RWPE2 (cell line): ENCODE results near the gene GRAMD1B.
A peak's percentile ranks its signal among the peaks of the same experiment; 100 is the strongest.

Experiments
- ATAC-seq: fragments of 200-7000 bp; cut with Tn5 transposase; 3 replicates; pipeline ENCODE4 v1.9.1; 2021; ENCODE audit warnings: low read depth
- DNase-seq: peaks from one replicate; pipeline ENCODE4 v3.0.0-alpha.2; 2020; ENCODE audit warnings: low spot score
- H3K27ac ChIP-seq: fragments of 450-650 bp; 2 replicates; pipeline ENCODE4 v1.5.1; 2017; ENCODE audit warnings: mild to moderate bottlenecking; ENCODE audit not compliant: poor library complexity, severe bottlenecking
- H3K27me3 ChIP-seq: fragments of 250-450 bp; sonication (Bioruptor Pico); 2 replicates; pipeline ENCODE4 v1.5.1; 2021; ENCODE audit warnings: mild to moderate bottlenecking, moderate library complexity; ENCODE audit not compliant: insufficient read depth, poor library complexity, severe bottlenecking
- H3K36me3 ChIP-seq: fragments of 250-450 bp; sonication (Bioruptor Pico); 2 replicates; pipeline ENCODE4 v1.5.1; 2020; ENCODE audit warnings: low read depth, mild to moderate bottlenecking, moderate library complexity
- H3K4me1 ChIP-seq: fragments of 250-450 bp; sonication (Bioruptor Pico); 2 replicates; pipeline ENCODE4 v1.5.1; 2021; ENCODE audit warnings: mild to moderate bottlenecking, moderate library complexity; ENCODE audit not compliant: insufficient read depth, poor library complexity, severe bottlenecking
- H3K4me3 ChIP-seq: fragments of 250-450 bp; sonication (Bioruptor Pico); 2 replicates; pipeline ENCODE4 v1.5.1; 2021; ENCODE audit warnings: mild to moderate bottlenecking, moderate library complexity; ENCODE audit not compliant: severe bottlenecking
- H3K9me3 ChIP-seq: fragments of 250-450 bp; sonication (Bioruptor Pico); 2 replicates; pipeline ENCODE4 v1.5.1; 2021; ENCODE audit warnings: mild to moderate bottlenecking, moderate library complexity; ENCODE audit not compliant: severe bottlenecking
- TF ChIP-seq, protein P1 (sequence below): fragments of 450-650 bp; IDR thresholded peaks from one replicate; pipeline ENCODE4 v1.5.1; 2017; ENCODE audit warnings: mild to moderate bottlenecking, moderate library complexity; ENCODE audit not compliant: poor library complexity, severe bottlenecking

GRAMD1B gene

GRCh38 chr11:123474994-123475393 lies 44.9 kb downstream of the GRAMD1B start:
- TF ChIP-seq, protein P1, sequence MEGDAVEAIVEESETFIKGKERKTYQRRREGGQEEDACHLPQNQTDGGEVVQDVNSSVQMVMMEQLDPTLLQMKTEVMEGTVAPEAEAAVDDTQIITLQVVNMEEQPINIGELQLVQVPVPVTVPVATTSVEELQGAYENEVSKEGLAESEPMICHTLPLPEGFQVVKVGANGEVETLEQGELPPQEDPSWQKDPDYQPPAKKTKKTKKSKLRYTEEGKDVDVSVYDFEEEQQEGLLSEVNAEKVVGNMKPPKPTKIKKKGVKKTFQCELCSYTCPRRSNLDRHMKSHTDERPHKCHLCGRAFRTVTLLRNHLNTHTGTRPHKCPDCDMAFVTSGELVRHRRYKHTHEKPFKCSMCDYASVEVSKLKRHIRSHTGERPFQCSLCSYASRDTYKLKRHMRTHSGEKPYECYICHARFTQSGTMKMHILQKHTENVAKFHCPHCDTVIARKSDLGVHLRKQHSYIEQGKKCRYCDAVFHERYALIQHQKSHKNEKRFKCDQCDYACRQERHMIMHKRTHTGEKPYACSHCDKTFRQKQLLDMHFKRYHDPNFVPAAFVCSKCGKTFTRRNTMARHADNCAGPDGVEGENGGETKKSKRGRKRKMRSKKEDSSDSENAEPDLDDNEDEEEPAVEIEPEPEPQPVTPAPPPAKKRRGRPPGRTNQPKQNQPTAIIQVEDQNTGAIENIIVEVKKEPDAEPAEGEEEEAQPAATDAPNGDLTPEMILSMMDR, result no peak
- peaks cover 19% of the 10 kb centered on the region for H3K4me1 ChIP-seq
- H3K4me3 ChIP-seq, result no peak overlapping the region
- no peaks in the 10 kb centered on the region for H3K9me3 ChIP-seq
- ATAC-seq (no peak), DNase-seq (no peak)
- H3K36me3 ChIP-seq, result no peaks in the 10 kb centered on the region
- H3K27me3 ChIP-seq, result no peaks in the 10 kb centered on the region
- H3K27ac ChIP-seq, result peak overlapping the region; percentile 60

GRCh38 chr11:123475469-123475868 lies 45.4 kb downstream of the GRAMD1B start:
- Histone ChIP-seq H3K4me1 (peaks cover 19% of the 10 kb centered on the region), H3K27ac (peak overlapping the region; percentile 60), H3K27me3 (no peaks in the 10 kb centered on the region), H3K9me3 (no peaks in the 10 kb centered on the region), H3K36me3 (no peaks in the 10 kb centered on the region), H3K4me3 (no peak overlapping the region)
- DNase-seq, result no peak
- TF ChIP-seq, protein P1, result peak; percentile 53
- ATAC-seq, result no peak

DNA sequence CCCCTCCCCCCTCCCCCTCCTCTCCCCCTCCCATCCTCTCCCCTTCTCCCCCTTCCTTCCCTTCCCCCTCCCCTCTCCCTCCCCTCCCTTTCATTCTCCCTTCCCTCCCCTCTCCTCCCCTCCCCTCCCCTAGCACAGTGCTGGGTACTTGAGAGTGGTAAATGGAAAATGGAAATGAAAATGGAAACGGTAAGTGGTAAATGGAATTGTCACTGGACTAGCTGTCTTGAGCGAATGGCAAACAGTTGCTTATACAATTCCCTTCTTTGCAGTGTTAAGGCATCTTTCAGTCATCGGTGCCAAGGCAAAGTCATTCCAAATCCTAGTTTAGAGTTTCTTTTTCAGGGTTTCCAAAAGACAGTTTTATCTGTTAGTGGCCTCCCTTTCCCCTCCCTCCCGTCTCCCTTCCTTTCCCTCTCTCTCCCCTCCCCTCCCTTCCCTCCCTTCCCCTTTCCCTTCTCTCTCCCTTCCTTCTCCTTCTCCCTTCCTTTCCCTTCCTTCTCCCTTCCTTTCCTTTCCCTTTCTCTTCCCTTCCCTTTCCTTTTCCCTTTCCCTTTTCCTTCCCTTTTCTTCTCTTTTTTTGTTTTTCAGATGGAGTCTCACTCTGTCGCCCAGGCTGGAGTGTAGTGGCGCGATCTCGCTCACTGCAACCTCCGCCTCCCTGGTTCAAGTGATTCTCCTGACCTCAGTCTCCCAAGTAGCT lies 47.3 kb downstream of the GRAMD1B start:
- TF ChIP-seq, protein P1, result no peak
- Histone ChIP-seq H3K27ac (no peak overlapping the region), H3K4me3 (no peak overlapping the region), H3K27me3 (no peaks in the 10 kb centered on the region), H3K9me3 (no peaks in the 10 kb centered on the region), H3K4me1 (peaks cover 19% of the 10 kb centered on the region), H3K36me3 (no peaks in the 10 kb centered on the region)
- ATAC-seq, result no peak
- no peak for DNase-seq

GRCh38 chr11:123478352-123478987 lies 48.4 kb downstream of the GRAMD1B start:
- H3K27ac ChIP-seq, result no peak overlapping the region
- no peaks in the 10 kb centered on the region for H3K9me3 ChIP-seq
- 0 out of 3 replicates have a peak, but pooled peaks have one; percentile 19 for ATAC-seq
- H3K27me3 ChIP-seq, result no peaks in the 10 kb centered on the region
- DNase-seq, result no peak
- H3K4me1 ChIP-seq, result peaks cover 27% of the 10 kb centered on the region
- TF ChIP-seq, protein P1, result peak; percentile 81
- H3K4me3 ChIP-seq, result no peak overlapping the region
- no peaks in the 10 kb centered on the region for H3K36me3 ChIP-seq
